GM21786 (cell line): ENCODE measurements around the gene CAMTA1.

Source experiments
- ATAC-seq: cut with Tn5 transposase; IDR thresholded peaks from one replicate; pipeline ENCODE4 v1.9.1; 2021; ENCODE audit not compliant: unreplicated experiment

Gene CAMTA1

GRCh38 chr1:7572654-7573152 lies 787.4 kb downstream of the CAMTA1 start:
- ATAC-seq: no peak

GRCh38 chr1:7573481-7573880 lies 788.2 kb downstream of the CAMTA1 start:
- no peak for ATAC-seq

- no peak for ATAC-seq
Observed at GRCh38 chr1:7574121-7575040, 789.1 kb downstream of the CAMTA1 start.

- ATAC-seq: no peak
Observed at GRCh38 chr1:7575041-7575400, 789.8 kb downstream of the CAMTA1 start.

- ATAC-seq: no peak
Observed at GRCh38 chr1:7576946-7577657, 791.8 kb downstream of the CAMTA1 start.

- ATAC-seq: no peak
Observed at GRCh38 chr1:7578206-7578605, 793.0 kb downstream of the CAMTA1 start.

GRCh38 chr1:7579016-7579415 lies 793.8 kb downstream of the CAMTA1 start:
- no peak for ATAC-seq

GRCh38 chr1:7579831-7580804 lies 794.9 kb downstream of the CAMTA1 start:
- no peak for ATAC-seq

- no peak for ATAC-seq
Observed at GRCh38 chr1:7580923-7581753, 795.9 kb downstream of the CAMTA1 start.

- no peak for ATAC-seq
Observed at GRCh38 chr1:7581754-7582459, 796.7 kb downstream of the CAMTA1 start.

GRCh38 chr1:7582460-7582972 lies 797.3 kb downstream of the CAMTA1 start:
- ATAC-seq: no peak

GRCh38 chr1:7583291-7584096 lies 798.2 kb downstream of the CAMTA1 start:
- no peak for ATAC-seq

- ATAC-seq: no peak
Observed at GRCh38 chr1:7584157-7584556, 798.9 kb downstream of the CAMTA1 start.

GRCh38 chr1:7584643-7585042 lies 799.4 kb downstream of the CAMTA1 start:
- no peak for ATAC-seq

GRCh38 chr1:7585216-7585907 lies 800.1 kb downstream of the CAMTA1 start:
- ATAC-seq: no peak

- ATAC-seq: no peak
Observed at GRCh38 chr1:7586031-7586941, 801.0 kb downstream of the CAMTA1 start.
